Activated CD4-positive, alpha-beta T cell treated with anti-CD3 and anti-CD28 coated beads for 36 hours (primary cell): ENCODE results near the gene NGEF. TPM values are rescaled to one million over a fixed set of nuclear protein-coding genes. Genes with fewer than 3 reads are reported as not detected.

Experiments used
- ATAC-seq: fragments of 200-7000 bp; cut with Tn5 transposase; one replicate; pipeline ENCODE4 v1.10.0; 2021; ENCODE audit warnings: mild to moderate bottlenecking, moderate library complexity
- CTCF ChIA-PET: fragments of 350-600 bp; sonication (Branson Sonifier 250); formaldehyde crosslinking; loops from one replicate; lab custom pipeline; 2021; ENCODE audit warnings: antibody characterized with exemption; lab: Charles Lee
- POLR2A ChIA-PET: fragments of 350-600 bp; sonication (Branson Sonifier 250); formaldehyde crosslinking; loops from one replicate; lab custom pipeline; 2021; ENCODE audit warnings: antibody characterized with exemption, inconsistent platforms; lab: Charles Lee
- DNase-seq: peaks from one replicate; pipeline ENCODE4 v3.0.0-alpha.2; 2020
- H3K27ac Mint-ChIP-seq: one replicate; pipeline ENCODE4 v1.8.0; 2021; ENCODE audit warnings: mixed read lengths
- H3K27me3 Mint-ChIP-seq: one replicate; pipeline ENCODE4 v1.8.0; 2021; ENCODE audit warnings: mixed read lengths
- H3K36me3 Mint-ChIP-seq: one replicate; pipeline ENCODE4 v1.8.0; 2021; ENCODE audit warnings: low read depth, mixed read lengths
- H3K4me1 Mint-ChIP-seq: one replicate; pipeline ENCODE4 v1.8.0; 2021; ENCODE audit warnings: mixed read lengths
- H3K4me3 Mint-ChIP-seq: one replicate; pipeline ENCODE4 v1.8.0; 2021; ENCODE audit warnings: mild to moderate bottlenecking, moderate library complexity, mixed read lengths
- H3K9me3 Mint-ChIP-seq: one replicate; pipeline ENCODE4 v1.8.0; 2021; ENCODE audit warnings: low read depth, mixed read lengths
- intact Hi-C, 2 experiments: fragments of 100-400 bp; cut with DNase I in 1 of 2; cut with micrococcal nuclease in 1 of 2; formaldehyde crosslinking; loops; one replicate each; pipeline versions ENCODE4 v1.14.2 to v1.15.1; 2022 to 2024; cut with DNase I, micrococcal nuclease
- total RNA-seq, 2 experiments: library from RNA; stranded (reverse); gene quantifications; one replicate each; pipeline ENCODE4 v1.2.3, GENCODE V29; 2021

NGEF gene
- total RNA-seq, 2 experiments from 2014 or later = 1.5 to 2.0 TPM

GRCh38 chr2:232955856-232956255 is 57.2 kb downstream of the NGEF start:
- intact Hi-C loops = no loop called here
- H3K9me3 Mint-ChIP-seq = no peaks in the 10 kb centered on the region
- POLR2A ChIA-PET = no interaction called here
- no peak overlapping the region for H3K27ac Mint-ChIP-seq
- ATAC-seq = no peak
- no peaks in the 10 kb centered on the region for H3K27me3 Mint-ChIP-seq
- DNase-seq = no peak
- CTCF ChIA-PET = no interaction called here
- no peaks in the 10 kb centered on the region for H3K4me1 Mint-ChIP-seq
- no peak overlapping the region for H3K4me3 Mint-ChIP-seq
- no peaks in the 10 kb centered on the region for H3K36me3 Mint-ChIP-seq

- Mint-ChIP-seq H3K4me1 (no peaks in the 10 kb centered on the region), H3K4me3 (no peak overlapping the region), H3K27me3 (no peaks in the 10 kb centered on the region), H3K27ac (no peak overlapping the region), H3K36me3 (no peaks in the 10 kb centered on the region), H3K9me3 (no peaks in the 10 kb centered on the region)
- intact Hi-C loops = no loop called here
- CTCF ChIA-PET = interaction anchor here (0.8 to 1.2 kb wide), 2 partner anchors 41 to 52 kb away, joined by 3 read pairs; no protein-coding TSS in a partner anchor
- POLR2A ChIA-PET = no interaction called here
- DNase-seq (no peak), ATAC-seq (no peak)
Observed at GRCh38 chr2:232954691-232955090, 58.4 kb downstream of the NGEF start.

GRCh38 chr2:232951891-232952290 is 61.2 kb downstream of the NGEF start:
- no peaks in the 10 kb centered on the region for H3K36me3 Mint-ChIP-seq
- no peaks in the 10 kb centered on the region for H3K27me3 Mint-ChIP-seq
- intact Hi-C loops = no loop called here
- no peaks in the 10 kb centered on the region for H3K9me3 Mint-ChIP-seq
- ChIA-PET CTCF (no interaction called here), POLR2A (no interaction called here)
- no peak overlapping the region for H3K27ac Mint-ChIP-seq
- no peak overlapping the region for H3K4me3 Mint-ChIP-seq
- DNase-seq (no peak), ATAC-seq (no peak)
- H3K4me1 Mint-ChIP-seq = no peaks in the 10 kb centered on the region

- Mint-ChIP-seq H3K27ac (no peak overlapping the region), H3K36me3 (no peaks in the 10 kb centered on the region), H3K4me1 (no peaks in the 10 kb centered on the region), H3K9me3 (no peaks in the 10 kb centered on the region), H3K4me3 (no peak overlapping the region), H3K27me3 (no peaks in the 10 kb centered on the region)
- POLR2A ChIA-PET = no interaction called here
- no peak for DNase-seq
- no peak for ATAC-seq
- CTCF ChIA-PET = no interaction called here
- intact Hi-C loops = no loop called here
Observed at GRCh38 chr2:232951181-232951580, 61.9 kb downstream of the NGEF start.

GRCh38 chr2:232950751-232951150 is 62.3 kb downstream of the NGEF start:
- Mint-ChIP-seq H3K9me3 (no peaks in the 10 kb centered on the region), H3K27me3 (no peaks in the 10 kb centered on the region), H3K4me3 (no peak overlapping the region), H3K4me1 (no peaks in the 10 kb centered on the region), H3K36me3 (no peaks in the 10 kb centered on the region), H3K27ac (no peak overlapping the region)
- intact Hi-C loops = no loop called here
- DNase-seq (no peak), ATAC-seq (no peak)
- ChIA-PET POLR2A (no interaction called here), CTCF (no interaction called here)

GRCh38 chr2:232949016-232949415 is 64.0 kb downstream of the NGEF start:
- no peaks in the 10 kb centered on the region for H3K27me3 Mint-ChIP-seq
- no peak for DNase-seq
- no peak overlapping the region for H3K27ac Mint-ChIP-seq
- H3K36me3 Mint-ChIP-seq = no peaks in the 10 kb centered on the region
- CTCF ChIA-PET = no interaction called here
- H3K4me3 Mint-ChIP-seq = no peak overlapping the region
- no peaks in the 10 kb centered on the region for H3K9me3 Mint-ChIP-seq
- POLR2A ChIA-PET = no interaction called here
- intact Hi-C loops = no loop called here
- no peak for ATAC-seq
- no peaks in the 10 kb centered on the region for H3K4me1 Mint-ChIP-seq

- ChIA-PET CTCF (no interaction called here), POLR2A (no interaction called here)
- Mint-ChIP-seq H3K36me3 (no peaks in the 10 kb centered on the region), H3K9me3 (peaks cover 4% of the 10 kb centered on the region), H3K27me3 (peaks cover 9% of the 10 kb centered on the region), H3K27ac (no peak overlapping the region), H3K4me1 (peaks cover 8% of the 10 kb centered on the region), H3K4me3 (no peak overlapping the region)
- intact Hi-C loops = no loop called here
- ATAC-seq (no peak), DNase-seq (no peak)
Observed at GRCh38 chr2:232942831-232943230, 70.2 kb downstream of the NGEF start.

GRCh38 chr2:232941912-232942594 is 71.0 kb downstream of the NGEF start:
- intact Hi-C loops = no loop called here
- Mint-ChIP-seq H3K9me3 (peaks cover 4% of the 10 kb centered on the region), H3K4me1 (peaks cover 8% of the 10 kb centered on the region), H3K36me3 (no peaks in the 10 kb centered on the region), H3K4me3 (no peak overlapping the region), H3K27ac (no peak overlapping the region), H3K27me3 (peaks cover 13% of the 10 kb centered on the region)
- DNase-seq = no peak
- POLR2A ChIA-PET = no interaction called here
- CTCF ChIA-PET = no interaction called here
- ATAC-seq = no peak

- no peak for DNase-seq
- intact Hi-C loops = no loop called here
- H3K9me3 Mint-ChIP-seq = peaks cover 4% of the 10 kb centered on the region
- no peaks in the 10 kb centered on the region for H3K36me3 Mint-ChIP-seq
- H3K27me3 Mint-ChIP-seq = peaks cover 13% of the 10 kb centered on the region
- H3K4me1 Mint-ChIP-seq = peaks cover 8% of the 10 kb centered on the region
- no peak for ATAC-seq
- no peak overlapping the region for H3K4me3 Mint-ChIP-seq
- POLR2A ChIA-PET = no interaction called here
- CTCF ChIA-PET = no interaction called here
- no peak overlapping the region for H3K27ac Mint-ChIP-seq
Observed at GRCh38 chr2:232941400-232941799, 71.7 kb downstream of the NGEF start.

GRCh38 chr2:232940724-232941123 is 72.3 kb downstream of the NGEF start:
- Mint-ChIP-seq H3K4me1 (peaks cover 8% of the 10 kb centered on the region), H3K27me3 (peaks cover 13% of the 10 kb centered on the region), H3K27ac (no peak overlapping the region), H3K36me3 (no peaks in the 10 kb centered on the region), H3K9me3 (peaks cover 4% of the 10 kb centered on the region), H3K4me3 (no peak overlapping the region)
- intact Hi-C loops = no loop called here
- no peak for DNase-seq
- CTCF ChIA-PET = no interaction called here
- no peak for ATAC-seq
- POLR2A ChIA-PET = no interaction called here

- CTCF ChIA-PET = interaction anchor here (0.5 kb wide), 1 partner anchor 33 kb away, joined by 3 read pairs; no protein-coding TSS in a partner anchor
- Mint-ChIP-seq H3K4me3 (no peak overlapping the region), H3K27me3 (peaks cover 17% of the 10 kb centered on the region), H3K36me3 (no peaks in the 10 kb centered on the region), H3K4me1 (peaks cover 8% of the 10 kb centered on the region), H3K9me3 (peaks cover 4% of the 10 kb centered on the region), H3K27ac (no peak overlapping the region)
- intact Hi-C loops = no loop called here
- DNase-seq (no peak), ATAC-seq (no peak)
- POLR2A ChIA-PET = no interaction called here
Observed at GRCh38 chr2:232937278-232937906, 75.7 kb downstream of the NGEF start.

GRCh38 chr2:232931636-232932035 is 81.4 kb downstream of the NGEF start:
- ATAC-seq (no peak), DNase-seq (no peak)
- ChIA-PET POLR2A (no interaction called here), CTCF (no interaction called here)
- H3K27ac Mint-ChIP-seq = no peak overlapping the region
- H3K4me1 Mint-ChIP-seq = peaks cover 14% of the 10 kb centered on the region
- H3K36me3 Mint-ChIP-seq = no peaks in the 10 kb centered on the region
- H3K4me3 Mint-ChIP-seq = no peak overlapping the region
- no peaks in the 10 kb centered on the region for H3K9me3 Mint-ChIP-seq
- intact Hi-C loops = no loop called here
- H3K27me3 Mint-ChIP-seq = peaks cover 35% of the 10 kb centered on the region
